PC-3 (cell line): ENCODE results near the gene UMODL1. TPM values are rescaled to one million over a fixed set of nuclear protein-coding genes. Genes with fewer than 3 reads are reported as not detected.

Source experiments
- ATAC-seq: fragments of 200-7000 bp; cut with Tn5 transposase; 2 replicates; pipeline ENCODE4 v1.9.1; 2020; ENCODE audit warnings: mild to moderate bottlenecking, moderate library complexity
- BruUV-seq: library from RNA; stranded (reverse); fragments of 400-500 nt; replicated peaks from 2 replicates; lab custom pipeline; 2021; lab: Mats Ljungman, UMichigan
- CTCF ChIA-PET: fragments of 300-600 bp; sonication (Branson Sonifier 250); formaldehyde crosslinking; loops from one replicate; lab custom pipeline; 2022; ENCODE audit warnings: antibody characterized with exemption; lab: Charles Lee
- POLR2A ChIA-PET: fragments of 300-600 bp; sonication (Branson Sonifier 250); formaldehyde crosslinking; loops from one replicate; lab custom pipeline; 2022; ENCODE audit warnings: antibody characterized with exemption; ENCODE audit not compliant: unreplicated experiment; lab: Charles Lee
- DNase-seq: peaks from one replicate; pipeline ENCODE4 v3.0.0-alpha.2; 2015
- H2AFZ ChIP-seq: fragments of 300-600 bp; sonication (generic); 2 replicates; pipeline ENCODE4 v1.6.0; 2016; ENCODE audit warnings: antibody characterized with exemption, low read length
- H3F3A ChIP-seq: fragments of 300-600 bp; sonication (generic); one replicate; pipeline ENCODE4 v1.6.0; 2017; ENCODE audit warnings: antibody characterized with exemption, low read length, control low read depth, mild to moderate bottlenecking; ENCODE audit not compliant: unreplicated experiment
- H3K27ac ChIP-seq: fragments of 300-600 bp; sonication (generic); 2 replicates; pipeline ENCODE4 v1.5.1; 2016; ENCODE audit warnings: mild to moderate bottlenecking, low read length
- H3K27me3 ChIP-seq: fragments of 300-600 bp; sonication (generic); 2 replicates; pipeline ENCODE4 v1.6.1; 2016; ENCODE audit warnings: low read length, mixed read lengths
- H3K36me3 ChIP-seq: fragments of 300-600 bp; sonication (generic); 2 replicates; pipeline ENCODE4 v1.6.1; 2016; ENCODE audit warnings: low read depth, mixed run types, low read length, mixed read lengths
- H3K4me1 ChIP-seq: fragments of 300-600 bp; sonication (generic); 2 replicates; pipeline ENCODE4 v1.5.1; 2016; ENCODE audit warnings: low read length; ENCODE audit not compliant: insufficient read depth
- H3K4me2 ChIP-seq: fragments of 300-600 bp; sonication (generic); 2 replicates; pipeline ENCODE4 v1.6.0; 2016; ENCODE audit warnings: low read length
- H3K4me3 ChIP-seq: fragments of 300-600 bp; sonication (generic); 2 replicates; pipeline ENCODE4 v1.5.1; 2016; ENCODE audit warnings: mild to moderate bottlenecking, low read length, mixed read lengths
- H3K79me2 ChIP-seq: fragments of 300-600 bp; sonication (generic); 2 replicates; pipeline ENCODE4 v1.6.1; 2017; ENCODE audit warnings: low read length, mixed read lengths
- H3K9ac ChIP-seq: fragments of 300-600 bp; sonication (generic); 2 replicates; pipeline ENCODE4 v1.6.0; 2016; ENCODE audit warnings: mild to moderate bottlenecking, low read length
- H3K9me2 ChIP-seq: fragments of 300-600 bp; sonication (generic); replicated peaks from 2 replicates; pipeline ENCODE4 v1.6.1; 2016; ENCODE audit warnings: mixed run types, low read length, mixed read lengths
- H3K9me3 ChIP-seq: fragments of 300-600 bp; sonication (generic); 2 replicates; pipeline ENCODE4 v1.6.1; 2016; ENCODE audit warnings: low read length, mixed read lengths
- H4K20me1 ChIP-seq: fragments of 300-600 bp; sonication (generic); 2 replicates; pipeline ENCODE4 v1.6.1; 2016; ENCODE audit warnings: low read length, mixed read lengths
- EZH2 ChIP-seq: fragments of 300-600 bp; sonication (generic); IDR thresholded peaks from one replicate; pipeline ENCODE4 v1.6.1; 2017; ENCODE audit warnings: antibody characterized with exemption, mild to moderate bottlenecking, low read length; ENCODE audit not compliant: unreplicated experiment
- EZH2phosphoT487 ChIP-seq: fragments of 300-600 bp; sonication (generic); IDR thresholded peaks from 2 replicates; pipeline ENCODE4 v1.6.1; 2018; ENCODE audit warnings: mild to moderate bottlenecking, antibody characterized with exemption, low read length, borderline replicate concordance
- intact Hi-C: fragments of 100-400 bp; cut with micrococcal nuclease; formaldehyde crosslinking; loops from 2 replicates; pipeline ENCODE4 v1.9.0; 2023
- total RNA-seq: library from RNA; depleted of rRNA; stranded (reverse); fragments of >200 nt; gene quantifications from 2 replicates; pipeline ENCODE4 v1.2.3, GENCODE V29; 2014
- TF ChIP-seq, protein P1 (sequence below): fragments of 300-600 bp; sonication (generic); conservative IDR thresholded peaks from 2 replicates; pipeline ENCODE4 v1.5.1; 2017; ENCODE audit warnings: antibody characterized with exemption, low read depth, mild to moderate bottlenecking, low read length

UMODL1 gene
- total RNA-seq, 1 experiment from 2014 or later: not detected

DNA sequence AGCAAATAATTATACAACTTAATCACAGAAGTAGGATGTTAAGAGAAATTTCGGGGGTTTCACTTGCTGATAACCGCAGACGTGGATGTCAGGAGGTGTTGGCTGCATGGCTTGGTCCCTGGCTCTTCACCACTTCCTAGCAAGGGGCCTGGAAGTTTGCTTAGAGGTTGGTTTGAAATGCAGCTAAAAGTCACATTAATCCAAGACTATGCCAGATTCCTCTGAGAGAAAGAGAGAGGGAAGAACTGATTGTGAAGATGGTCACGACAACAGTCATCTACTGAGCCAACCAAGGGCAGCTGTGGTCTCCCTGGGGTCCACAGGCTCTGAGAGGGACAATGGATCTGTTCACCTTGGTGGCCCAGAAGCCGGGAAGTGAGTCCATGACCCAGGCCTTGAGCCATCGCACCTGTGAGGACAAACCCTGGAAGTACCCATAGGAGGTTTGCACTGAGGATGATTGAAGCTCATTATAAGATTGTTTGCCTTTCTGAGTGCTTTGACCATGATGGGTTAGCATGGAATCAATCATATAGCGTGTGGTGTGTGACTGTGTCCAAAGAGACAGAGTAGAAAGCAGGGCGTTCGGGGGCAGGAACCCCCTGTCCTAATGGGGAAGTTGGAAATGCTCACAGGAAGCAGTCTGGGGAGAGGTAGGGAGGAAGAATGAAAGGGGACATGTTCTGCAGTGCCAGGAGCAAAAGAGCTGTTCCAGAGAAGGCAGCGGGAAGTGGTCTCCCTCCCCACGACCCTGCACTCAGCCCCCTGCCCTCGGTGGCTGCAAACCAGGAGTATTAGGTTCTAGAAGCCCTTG, 47.1 kb downstream of the UMODL1 start:
- H3K79me2 ChIP-seq: no peaks in the 10 kb centered on the region
- no TSS peak for BruUV-seq
- ChIA-PET POLR2A (interaction anchor here (0.6 kb wide), 1 partner anchor 357 kb away, joined by 6 read pairs; no protein-coding TSS in a partner anchor), CTCF (interaction anchor here (0.6 to 1.9 kb wide), 12 partner anchors 10 to 301 kb away, joined by 3 to 10 read pairs (median 4); partner anchors contain the start of gene PRDM15)
- no peak overlapping the region for H3K9ac ChIP-seq
- H3K9me3 ChIP-seq: no peaks in the 10 kb centered on the region
- H3F3A ChIP-seq: no peaks in the 10 kb centered on the region
- no peaks in the 10 kb centered on the region for H4K20me1 ChIP-seq
- DNase-seq (no peak), ATAC-seq (no peak)
- no peak overlapping the region for H3K4me2 ChIP-seq
- no peaks in the 10 kb centered on the region for H3K27me3 ChIP-seq
- no peak overlapping the region for H3K27ac ChIP-seq
- peaks cover 55% of the 10 kb centered on the region for H3K4me1 ChIP-seq
- TF ChIP-seq EZH2phosphoT487: no peak
- TF ChIP-seq, protein P1, sequence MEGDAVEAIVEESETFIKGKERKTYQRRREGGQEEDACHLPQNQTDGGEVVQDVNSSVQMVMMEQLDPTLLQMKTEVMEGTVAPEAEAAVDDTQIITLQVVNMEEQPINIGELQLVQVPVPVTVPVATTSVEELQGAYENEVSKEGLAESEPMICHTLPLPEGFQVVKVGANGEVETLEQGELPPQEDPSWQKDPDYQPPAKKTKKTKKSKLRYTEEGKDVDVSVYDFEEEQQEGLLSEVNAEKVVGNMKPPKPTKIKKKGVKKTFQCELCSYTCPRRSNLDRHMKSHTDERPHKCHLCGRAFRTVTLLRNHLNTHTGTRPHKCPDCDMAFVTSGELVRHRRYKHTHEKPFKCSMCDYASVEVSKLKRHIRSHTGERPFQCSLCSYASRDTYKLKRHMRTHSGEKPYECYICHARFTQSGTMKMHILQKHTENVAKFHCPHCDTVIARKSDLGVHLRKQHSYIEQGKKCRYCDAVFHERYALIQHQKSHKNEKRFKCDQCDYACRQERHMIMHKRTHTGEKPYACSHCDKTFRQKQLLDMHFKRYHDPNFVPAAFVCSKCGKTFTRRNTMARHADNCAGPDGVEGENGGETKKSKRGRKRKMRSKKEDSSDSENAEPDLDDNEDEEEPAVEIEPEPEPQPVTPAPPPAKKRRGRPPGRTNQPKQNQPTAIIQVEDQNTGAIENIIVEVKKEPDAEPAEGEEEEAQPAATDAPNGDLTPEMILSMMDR: no peak
- TF ChIP-seq EZH2: no peak
- H2AFZ ChIP-seq: no peak overlapping the region
- no peaks in the 10 kb centered on the region for H3K36me3 ChIP-seq
- no peak overlapping the region for H3K4me3 ChIP-seq
- no peaks in the 10 kb centered on the region for H3K9me2 ChIP-seq
- intact Hi-C loops: loop anchor here (1.0 to 5.0 kb wide), 3 partner anchors 115 to 506 kb away; no protein-coding TSS in a partner anchor

DNA sequence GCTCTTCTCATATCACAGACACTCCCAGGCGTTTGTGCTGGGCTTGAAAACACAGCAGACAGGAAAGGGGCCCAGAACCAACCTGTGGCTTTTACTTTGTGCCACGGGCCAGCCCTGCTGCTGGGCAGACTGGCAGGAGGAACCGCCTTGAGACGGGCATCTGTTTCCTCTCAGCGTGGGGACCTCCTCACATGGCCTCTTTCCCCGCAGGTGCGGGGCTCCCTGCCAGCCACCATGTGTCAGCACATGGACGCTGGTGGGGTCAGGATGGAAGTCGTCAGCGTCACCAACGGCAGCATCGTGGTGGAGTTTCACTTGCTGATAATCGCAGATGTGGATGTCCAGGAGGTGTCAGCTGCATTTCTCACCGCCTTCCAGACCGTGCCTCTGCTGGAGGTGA, 47.8 kb downstream of the UMODL1 start:
- POLR2A ChIA-PET: no interaction called here
- no peak for ATAC-seq
- Histone ChIP-seq H2AFZ (no peak overlapping the region), H3K27me3 (no peaks in the 10 kb centered on the region), H3K27ac (peak overlapping the region; percentile 70), H3K4me2 (peak overlapping the region; percentile 63), H4K20me1 (no peaks in the 10 kb centered on the region), H3K9me2 (no peaks in the 10 kb centered on the region), H3K4me3 (no peak overlapping the region), H3K9ac (peak overlapping the region; percentile 49; the same call in 1 of the 2 replicates), H3K4me1 (peaks cover 50% of the 10 kb centered on the region), H3K9me3 (no peaks in the 10 kb centered on the region), H3K36me3 (no peaks in the 10 kb centered on the region), H3K79me2 (no peaks in the 10 kb centered on the region), H3F3A (no peaks in the 10 kb centered on the region)
- TF ChIP-seq, protein P1: no peak
- no peak for TF ChIP-seq EZH2
- TF ChIP-seq EZH2phosphoT487: no peak
- DNase-seq: no peak
- no TSS peak for BruUV-seq
- intact Hi-C loops: loop anchor here (5.0 kb wide), 1 partner anchor 507 kb away; no protein-coding TSS in a partner anchor
- CTCF ChIA-PET: no interaction called here
